AG09309 (cell line): ENCODE data around the gene SLC39A13.
A peak's percentile ranks its signal among the peaks of the same experiment; 100 is the strongest.

Experiments
- DNase-seq: peaks from one replicate; pipeline ENCODE4 v3.0.0-alpha.2; 2010; ENCODE audit warnings: low read depth
- H3K4me3 ChIP-seq: 2 replicates; pipeline ENCODE4 v1.5.1; 2011; ENCODE audit warnings: mild to moderate bottlenecking, low read depth, low read length, moderate library complexity; ENCODE audit not compliant: control insufficient read depth
- CTCF ChIP-seq: IDR thresholded peaks from 2 replicates; pipeline ENCODE4 v1.5.1; 2011; ENCODE audit warnings: mild to moderate bottlenecking, low read depth, low read length, inconsistent platforms; ENCODE audit not compliant: insufficient read depth, control insufficient read depth; ENCODE audit errors: missing control alignments

The SLC39A13 gene

GRCh38 chr11:47403135-47403534 lies 5.3 kb upstream of the SLC39A13 start:
- no peak for TF ChIP-seq CTCF
- no peak for DNase-seq
- no peak overlapping the region for H3K4me3 ChIP-seq

- no peak for TF ChIP-seq CTCF
- no peak overlapping the region for H3K4me3 ChIP-seq
- no peak for DNase-seq
Observed at GRCh38 chr11:47403571-47403970, 4.8 kb upstream of the SLC39A13 start.

- no peak for DNase-seq
- H3K4me3 ChIP-seq, result peak overlapping the region; percentile 50
- peak; percentile 29 for TF ChIP-seq CTCF
Observed at GRCh38 chr11:47406896-47407745, 1.3 kb upstream of the SLC39A13 start.

GRCh38 chr11:47408598-47409439 lies 429 bp downstream of the SLC39A13 start:
- TF ChIP-seq CTCF, result peak; percentile 4
- H3K4me3 ChIP-seq, result peak overlapping the region; percentile 84
- DNase-seq, result no peak

- no peak for DNase-seq
- peak overlapping the region; percentile 84 for H3K4me3 ChIP-seq
- no peak for TF ChIP-seq CTCF
Observed at GRCh38 chr11:47409440-47410369, 1.3 kb downstream of the SLC39A13 start.

- H3K4me3 ChIP-seq, result peak overlapping the region; percentile 84
- DNase-seq, result no peak
- no peak for TF ChIP-seq CTCF
Observed at GRCh38 chr11:47410370-47411264, 2.2 kb downstream of the SLC39A13 start.
